Spleen (tissue), 7 donors: ENCODE measurements around the gene RUFY1.

Source experiments
- POLR2A ChIP-seq, 3 donors: fragments of 450-650 bp; IDR thresholded peaks; one replicate each; pipeline ENCODE4 v1.5.1; 2017; ENCODE audit warnings: antibody characterized with exemption in 3 of 3, mild to moderate bottlenecking in 1 of 3
- TF ChIP-seq, protein P1 (sequence below), 11 experiments: fragments of 200-600 bp in 7 of 11; fragments of 450-650 bp in 4 of 11; sonication (generic) in 4 of 11; IDR thresholded peaks in 8 of 11; conservative IDR thresholded peaks in 3 of 11; 1 replicate in 7 of 11; 2 replicates in 4 of 11; pipeline versions ENCODE4 v1.4.0 to v1.8.0; 2016 to 2021; ENCODE audit warnings: antibody characterized with exemption in 11 of 11, inconsistent platforms in 4 of 11, mild to moderate bottlenecking in 1 of 11
- donor health status: DM: no; HTN: no; CAD: no; lungs with moderate emphysema.
- donor health status: DM: no; HTN: no; CAD: no.
- donor health status: DM: no; HTN: no; CAD: no.

DNA sequence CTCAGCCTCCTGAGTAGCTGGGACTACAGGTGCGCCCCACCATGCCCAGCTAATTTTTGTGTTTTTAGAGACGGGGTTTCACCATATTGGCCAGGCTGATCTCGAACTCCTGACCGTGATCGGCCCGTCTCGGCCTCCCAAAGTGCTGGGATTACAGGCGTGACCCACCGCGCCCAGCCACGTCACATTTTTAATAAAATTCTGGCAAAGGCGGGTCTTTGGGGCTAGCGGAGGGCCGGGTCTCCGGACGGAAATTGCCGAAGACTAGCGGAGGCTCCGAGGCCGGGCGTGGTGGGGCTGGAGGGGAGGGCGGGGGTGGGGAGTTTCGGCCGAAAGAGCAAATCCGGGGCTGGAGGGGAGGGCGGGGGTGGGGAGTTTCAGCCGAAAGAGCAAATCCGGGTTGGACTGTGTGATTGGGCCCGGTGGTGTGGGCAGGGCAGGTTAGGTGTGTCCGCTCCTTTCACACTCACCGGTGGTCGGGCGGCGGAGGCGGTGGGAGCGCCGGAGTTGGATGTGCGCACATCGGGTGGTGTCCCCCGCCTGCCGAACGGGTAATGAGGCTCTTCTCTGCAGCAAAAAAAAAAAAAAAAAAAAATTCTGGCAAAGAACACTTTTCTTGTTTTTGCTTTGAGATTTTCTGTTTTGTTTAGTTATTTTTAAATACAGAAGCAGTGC lies 27.1 kb downstream of the RUFY1 start:
- no peak for TF ChIP-seq POLR2A (IDR thresholded peaks at IDR 0.05)
- TF ChIP-seq, protein P1, sequence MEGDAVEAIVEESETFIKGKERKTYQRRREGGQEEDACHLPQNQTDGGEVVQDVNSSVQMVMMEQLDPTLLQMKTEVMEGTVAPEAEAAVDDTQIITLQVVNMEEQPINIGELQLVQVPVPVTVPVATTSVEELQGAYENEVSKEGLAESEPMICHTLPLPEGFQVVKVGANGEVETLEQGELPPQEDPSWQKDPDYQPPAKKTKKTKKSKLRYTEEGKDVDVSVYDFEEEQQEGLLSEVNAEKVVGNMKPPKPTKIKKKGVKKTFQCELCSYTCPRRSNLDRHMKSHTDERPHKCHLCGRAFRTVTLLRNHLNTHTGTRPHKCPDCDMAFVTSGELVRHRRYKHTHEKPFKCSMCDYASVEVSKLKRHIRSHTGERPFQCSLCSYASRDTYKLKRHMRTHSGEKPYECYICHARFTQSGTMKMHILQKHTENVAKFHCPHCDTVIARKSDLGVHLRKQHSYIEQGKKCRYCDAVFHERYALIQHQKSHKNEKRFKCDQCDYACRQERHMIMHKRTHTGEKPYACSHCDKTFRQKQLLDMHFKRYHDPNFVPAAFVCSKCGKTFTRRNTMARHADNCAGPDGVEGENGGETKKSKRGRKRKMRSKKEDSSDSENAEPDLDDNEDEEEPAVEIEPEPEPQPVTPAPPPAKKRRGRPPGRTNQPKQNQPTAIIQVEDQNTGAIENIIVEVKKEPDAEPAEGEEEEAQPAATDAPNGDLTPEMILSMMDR (IDR thresholded peaks at IDR 0.05 in 8 of 11, conservative IDR thresholded peaks at IDR 0.05 in 3 of 11), result no peak
